SK-N-SH treated with all-trans-retinoic acid at 6 μM for 48 hours (cell line): ENCODE measurements around the gene SPART.

Source experiments
- ATAC-seq: fragments of 200-7000 bp; cut with Tn5 transposase; 3 replicates; pipeline ENCODE4 v1.9.1; 2020; ENCODE audit warnings: mild to moderate bottlenecking, moderate library complexity
- ARNTL ChIP-seq: fragments of 450-650 bp; formaldehyde crosslinking; IDR thresholded peaks from 2 replicates; pipeline ENCODE4 v1.5.0; 2020; ENCODE audit warnings: low read depth, mild to moderate bottlenecking, moderate library complexity, borderline replicate concordance
- BACH2 ChIP-seq: fragments of 250-450 bp; sonication (Bioruptor Pico); IDR thresholded peaks from 2 replicates; pipeline ENCODE4 v1.9.0; 2021; ENCODE audit warnings: mild to moderate bottlenecking, borderline replicate concordance
- CREB5 ChIP-seq: fragments of 250-450 bp; sonication (Bioruptor Pico); IDR thresholded peaks from 2 replicates; pipeline ENCODE4 v1.5.1; 2020; ENCODE audit warnings: low read depth, mild to moderate bottlenecking, moderate library complexity
- CSDC2 ChIP-seq: fragments of 250-450 bp; sonication (Bioruptor Pico); IDR thresholded peaks from 2 replicates; pipeline ENCODE4 v1.5.0; 2020; ENCODE audit warnings: mild to moderate bottlenecking, moderate library complexity
- ESRRG ChIP-seq: fragments of 250-450 bp; sonication (Bioruptor Pico); IDR thresholded peaks from 2 replicates; pipeline ENCODE4 v1.6.1; 2021; ENCODE audit warnings: mild to moderate bottlenecking
- GLIS3 ChIP-seq: fragments of 250-450 bp; sonication (Bioruptor Pico); IDR thresholded peaks from 2 replicates; pipeline ENCODE4 v1.5.0; 2020; ENCODE audit warnings: mild to moderate bottlenecking, moderate library complexity
- OSR1 ChIP-seq: fragments of 250-450 bp; sonication (Bioruptor Pico); IDR thresholded peaks from 2 replicates; pipeline ENCODE4 v1.8.0; 2022; ENCODE audit warnings: moderate library complexity, mild to moderate bottlenecking, inconsistent platforms
- PATZ1 ChIP-seq: fragments of 250-450 bp; sonication (Bioruptor Pico); IDR thresholded peaks from 2 replicates; pipeline ENCODE4 v1.8.0; 2020; ENCODE audit warnings: mild to moderate bottlenecking, moderate library complexity, borderline replicate concordance
- PPARA ChIP-seq: fragments of 250-450 bp; sonication (Bioruptor Pico); IDR thresholded peaks from 2 replicates; pipeline ENCODE4 v1.5.0; 2020; ENCODE audit warnings: mild to moderate bottlenecking, borderline replicate concordance
- RARB ChIP-seq: fragments of 250-450 bp; sonication (Bioruptor Pico); IDR thresholded peaks from 2 replicates; pipeline ENCODE4 v1.8.0; 2021; ENCODE audit warnings: mild to moderate bottlenecking, moderate library complexity
- SNAI2 ChIP-seq: fragments of 250-450 bp; sonication (Bioruptor Pico); IDR thresholded peaks from 2 replicates; pipeline ENCODE4 v1.5.0; 2020; ENCODE audit warnings: mild to moderate bottlenecking, moderate library complexity
- TCF4 ChIP-seq: fragments of 250-450 bp; sonication (Bioruptor Pico); IDR thresholded peaks from 2 replicates; pipeline ENCODE4 v1.8.0; 2021; ENCODE audit warnings: mild to moderate bottlenecking, moderate library complexity, borderline replicate concordance
- TOX ChIP-seq: fragments of 250-450 bp; sonication (Bioruptor Pico); IDR thresholded peaks from 2 replicates; pipeline ENCODE4 v1.8.0; 2021; ENCODE audit warnings: mild to moderate bottlenecking, moderate library complexity, borderline replicate concordance
- ZC3H10 ChIP-seq: fragments of 250-450 bp; sonication (Bioruptor Pico); IDR thresholded peaks from 2 replicates; pipeline ENCODE4 v1.5.1; 2021; ENCODE audit warnings: mild to moderate bottlenecking, moderate library complexity
- ZFP3 ChIP-seq: fragments of 250-450 bp; sonication (Bioruptor Pico); IDR thresholded peaks from 2 replicates; pipeline ENCODE4 v1.5.0; 2020; ENCODE audit warnings: mild to moderate bottlenecking, moderate library complexity
- ZFP30 ChIP-seq: fragments of 450-650 bp; formaldehyde crosslinking; IDR thresholded peaks from 2 replicates; pipeline ENCODE4 v1.5.0; 2022; ENCODE audit warnings: mild to moderate bottlenecking, moderate library complexity
- ZNF565 ChIP-seq: fragments of 450-650 bp; formaldehyde crosslinking; conservative IDR thresholded peaks from 2 replicates; pipeline ENCODE4 v1.5.0; 2020; ENCODE audit warnings: low read depth, mild to moderate bottlenecking, moderate library complexity
- ZNF70 ChIP-seq: fragments of 450-650 bp; formaldehyde crosslinking; IDR thresholded peaks from 2 replicates; pipeline ENCODE4 v1.5.0; 2020; ENCODE audit warnings: mild to moderate bottlenecking, moderate library complexity
- ZNF8 ChIP-seq: fragments of 450-650 bp; formaldehyde crosslinking; IDR thresholded peaks from 2 replicates; pipeline ENCODE4 v1.5.0; 2020; ENCODE audit warnings: mild to moderate bottlenecking, moderate library complexity
- TF ChIP-seq, protein P1 (sequence below): fragments of 250-450 bp; sonication (Bioruptor Pico); IDR thresholded peaks from 2 replicates; pipeline ENCODE4 v1.8.0; 2021; ENCODE audit warnings: low read depth, mild to moderate bottlenecking, moderate library complexity, borderline replicate concordance
- TF ChIP-seq, protein P2 (sequence below): fragments of 250-450 bp; sonication (Bioruptor Pico); IDR thresholded peaks from 2 replicates; pipeline ENCODE4 v1.5.1; 2021; ENCODE audit warnings: mild to moderate bottlenecking, moderate library complexity

SPART gene

GRCh38 chr13:36358175-36358718 lies 12.1 kb upstream of the SPART start:
- no peak for ATAC-seq
- TF ChIP-seq ZNF8 (CRISPR knock-in tag) (no peak), SNAI2 (CRISPR knock-in tag) (no peak), ZNF565 (CRISPR knock-in tag) (no peak), TOX (no peak), CSDC2 (CRISPR knock-in tag) (no peak), BACH2 (CRISPR knock-in tag) (no peak), RARB (CRISPR knock-in tag) (no peak)

DNA sequence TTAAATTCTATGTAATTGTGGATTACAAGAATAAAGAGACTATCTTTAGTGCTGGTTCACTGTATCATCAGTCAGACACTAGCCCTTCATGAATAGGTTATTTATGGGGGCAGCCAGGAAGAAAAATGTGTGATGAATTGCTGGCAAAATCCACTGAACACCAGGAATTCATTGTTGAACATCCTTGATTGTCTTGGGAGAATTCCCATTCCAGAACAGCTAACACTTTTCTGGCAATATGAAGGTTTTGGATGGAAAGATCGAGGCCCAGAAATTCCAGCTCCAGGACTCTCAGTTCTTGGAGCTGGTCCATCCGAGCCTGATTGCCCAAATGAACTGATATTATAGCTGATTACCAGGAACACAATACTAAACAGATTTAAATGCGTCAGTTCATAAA lies 11.5 kb upstream of the SPART start:
- ATAC-seq: no peak
- TF ChIP-seq ZNF8 (CRISPR knock-in tag) (no peak), ZFP30 (no peak), ZNF70 (no peak), TOX (no peak), PPARA (CRISPR knock-in tag) (no peak), TCF4 (CRISPR knock-in tag) (no peak), SNAI2 (CRISPR knock-in tag) (no peak), CREB5 (CRISPR knock-in tag) (no peak), ZFP3 (no peak), GLIS3 (no peak), ZC3H10 (CRISPR knock-in tag) (no peak), CSDC2 (CRISPR knock-in tag) (no peak), PATZ1 (no peak), ZNF565 (CRISPR knock-in tag) (no peak)
- TF ChIP-seq, protein P1, sequence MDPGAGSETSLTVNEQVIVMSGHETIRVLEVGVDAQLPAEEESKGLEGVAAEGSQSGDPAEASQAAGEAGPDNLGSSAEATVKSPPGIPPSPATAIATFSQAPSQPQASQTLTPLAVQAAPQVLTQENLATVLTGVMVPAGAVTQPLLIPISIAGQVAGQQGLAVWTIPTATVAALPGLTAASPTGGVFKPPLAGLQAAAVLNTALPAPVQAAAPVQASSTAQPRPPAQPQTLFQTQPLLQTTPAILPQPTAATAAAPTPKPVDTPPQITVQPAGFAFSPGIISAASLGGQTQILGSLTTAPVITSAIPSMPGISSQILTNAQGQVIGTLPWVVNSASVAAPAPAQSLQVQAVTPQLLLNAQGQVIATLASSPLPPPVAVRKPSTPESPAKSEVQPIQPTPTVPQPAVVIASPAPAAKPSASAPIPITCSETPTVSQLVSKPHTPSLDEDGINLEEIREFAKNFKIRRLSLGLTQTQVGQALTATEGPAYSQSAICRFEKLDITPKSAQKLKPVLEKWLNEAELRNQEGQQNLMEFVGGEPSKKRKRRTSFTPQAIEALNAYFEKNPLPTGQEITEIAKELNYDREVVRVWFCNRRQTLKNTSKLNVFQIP: no peak
- TF ChIP-seq, protein P2, sequence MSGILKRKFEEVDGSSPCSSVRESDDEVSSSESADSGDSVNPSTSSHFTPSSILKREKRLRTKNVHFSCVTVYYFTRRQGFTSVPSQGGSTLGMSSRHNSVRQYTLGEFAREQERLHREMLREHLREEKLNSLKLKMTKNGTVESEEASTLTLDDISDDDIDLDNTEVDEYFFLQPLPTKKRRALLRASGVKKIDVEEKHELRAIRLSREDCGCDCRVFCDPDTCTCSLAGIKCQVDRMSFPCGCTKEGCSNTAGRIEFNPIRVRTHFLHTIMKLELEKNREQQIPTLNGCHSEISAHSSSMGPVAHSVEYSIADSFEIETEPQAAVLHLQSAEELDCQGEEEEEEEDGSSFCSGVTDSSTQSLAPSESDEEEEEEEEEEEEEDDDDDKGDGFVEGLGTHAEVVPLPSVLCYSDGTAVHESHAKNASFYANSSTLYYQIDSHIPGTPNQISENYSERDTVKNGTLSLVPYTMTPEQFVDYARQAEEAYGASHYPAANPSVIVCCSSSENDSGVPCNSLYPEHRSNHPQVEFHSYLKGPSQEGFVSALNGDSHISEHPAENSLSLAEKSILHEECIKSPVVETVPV: no peak

- TF ChIP-seq ZC3H10 (CRISPR knock-in tag) (no peak), SNAI2 (CRISPR knock-in tag) (no peak), RARB (CRISPR knock-in tag) (no peak), TCF4 (CRISPR knock-in tag) (no peak)
- no peak for ATAC-seq
Observed at GRCh38 chr13:36357231-36357630, 11.0 kb upstream of the SPART start.

GRCh38 chr13:36356058-36356457 lies 9.9 kb upstream of the SPART start:
- TF ChIP-seq ZNF565 (CRISPR knock-in tag): no peak
- TF ChIP-seq ZFP30: no peak
- TF ChIP-seq ZC3H10 (CRISPR knock-in tag): no peak
- no peak for TF ChIP-seq OSR1 (CRISPR knock-in tag)
- TF ChIP-seq ESRRG (CRISPR knock-in tag): no peak
- no peak for TF ChIP-seq ZFP3
- no peak for TF ChIP-seq RARB (CRISPR knock-in tag)
- no peak for TF ChIP-seq SNAI2 (CRISPR knock-in tag)
- no peak for TF ChIP-seq ARNTL
- no peak for TF ChIP-seq TCF4 (CRISPR knock-in tag)
- no peak for TF ChIP-seq PATZ1
- TF ChIP-seq, all 23 proteins: peak for 0
- no peak for ATAC-seq
